Measurements from ENCODE around the gene TBC1D24. TPM values are rescaled to one million over a fixed set of nuclear protein-coding genes. Genes with fewer than 3 reads are reported as not detected.

TBC1D24 gene
- total and polyA plus RNA-seq, 9 of the 15 experiments (the other 6 are each of a cell fraction or from before 2014, with no cell fraction given): 1.7 to 22.6 (median 7.2) TPM

DNA sequence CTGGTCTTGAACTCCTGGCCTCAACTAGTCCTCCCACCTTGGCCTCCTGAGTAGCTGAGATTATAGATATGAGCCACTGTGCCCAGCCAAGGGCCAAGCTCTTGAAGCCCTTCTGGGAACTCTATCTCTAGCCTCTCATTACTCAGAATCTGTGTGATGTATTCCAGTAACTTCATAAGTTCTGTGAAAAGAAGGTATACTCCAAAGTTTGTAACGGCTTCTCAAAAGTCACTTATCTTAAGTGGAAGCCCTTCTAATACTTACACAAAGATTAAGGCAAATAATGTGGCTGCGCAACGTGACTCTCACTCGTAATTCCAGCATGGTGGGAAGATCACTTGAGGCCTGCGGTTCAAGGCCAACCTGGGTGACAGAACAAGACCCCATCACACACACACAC, 19.7 kb downstream of the TBC1D24 start:
- BruUV-seq (replicated peaks): no TSS peak
- peaks cover 6% of the 10 kb centered on the region for H4K20me1 ChIP-seq (replicated peaks; ENCODE audit: control insufficient read depth, insufficient read depth, low read length)
- ATAC-seq (no peak), FAIRE-seq (peak; percentile 35), DNase-seq (ENCODE audit: extremely low read depth in 1 of 4, low spot score in 3 of 4) (no peak)
- H3K4me3 ChIP-seq: no peak overlapping the region
- intact Hi-C loops (cut with micrococcal nuclease) (loop anchor here (5.0 kb wide), 1 partner anchor 297 kb away; the partner anchor contains the start of gene CASKIN1), in situ Hi-C loops (cut with MboI) (no loop called here)
- CTCF ChIA-PET (ENCODE audit: low intra/inter-chr PET ratio): no interaction called here
- peak overlapping the region in 1 of 2 experiments; percentile 24; a peak in 1 of 4 replicates for H3K9ac ChIP-seq (ENCODE audit: insufficient read depth in 1 of 2, low read depth in 2 of 2, low read length in 2 of 2)
- H3K36me3 ChIP-seq (ENCODE audit: control insufficient read depth, insufficient read depth, low read length): peaks cover 51% of the 10 kb centered on the region; the same call in 2 of the 3 replicates
- WGBS (ENCODE audit: insufficient coverage, low coverage, missing lambda C conversion rate): 23% methylated on average over 5 of the region's 5 CpGs
- H2AFZ ChIP-seq (ENCODE audit: low read depth, low read length): no peak overlapping the region
- H3K27me3 ChIP-seq (ENCODE audit: control insufficient read depth in 2 of 2, insufficient read depth in 2 of 2, low read length in 2 of 2): no peaks in the 10 kb centered on the region
- peaks cover 28% of the 10 kb centered on the region for H3K79me2 ChIP-seq (ENCODE audit: control insufficient read depth, insufficient read depth, low read length)
- H3K9me3 ChIP-seq (replicated peaks; ENCODE audit: control insufficient read depth, insufficient read depth, low read depth, low read length): no peaks in the 10 kb centered on the region
- peaks cover 17 to 49% of the 10 kb centered on the region in 2 experiments; a peak in 4 of 5 replicates for H3K4me1 ChIP-seq (replicated peaks in 1 of 2; ENCODE audit: control insufficient read depth in 2 of 2, insufficient read depth in 2 of 2, low read length in 2 of 2)
- TF ChIP-seq CBFA2T3 (IDR thresholded peaks at IDR 0.05) (0 out of 2 replicates have a peak, but pooled peaks have one; percentile 19), L3MBTL2 (IDR thresholded peaks at IDR 0.05) (peak; percentile 40; the same call in 1 of the 2 replicates), TBL1XR1 (IDR thresholded peaks at IDR 0.05; ENCODE audit: low read length in 2 of 2) (peak in 1 of 2 experiments; percentile 27; a peak in 1 of 4 replicates), RCOR1 (IDR thresholded peaks at IDR 0.05; ENCODE audit: borderline replicate concordance in 1 of 2, low read depth in 2 of 2, low read length in 2 of 2) (0 out of 4 replicates have a peak, but pooled peaks of 1 of the 2 experiments have one; percentile 16), TRIM28 (IDR thresholded peaks at IDR 0.05) (no peak), ZNF263 (CRISPR knock-in tag; IDR thresholded peaks at IDR 0.05; ENCODE audit: borderline replicate concordance) (no peak), SMARCA4 (IDR thresholded peaks at IDR 0.05) (0 out of 2 replicates have a peak, but pooled peaks have one; percentile 16), ARID1B (IDR thresholded peaks at IDR 0.05) (peak; percentile 43; the same call in 1 of the 2 replicates)
- H3K4me2 ChIP-seq (ENCODE audit: insufficient read depth, low read length): no peak overlapping the region
- POLR2A ChIA-PET: interaction anchor here (0.6 to 2.3 kb wide), 2 partner anchors 9 to 52 kb away, joined by 3 to 7 read pairs; no protein-coding TSS in a partner anchor
- H3K9me1 ChIP-seq (ENCODE audit: control insufficient read depth, insufficient read depth, low read length): no peaks in the 10 kb centered on the region
- H3K27ac ChIP-seq (ENCODE audit: extremely low read depth, low read depth, low read length): 0 out of 3 replicates have a peak overlapping the region, but pooled peaks have one; percentile 15
